HUDEP-2 (cell line): ENCODE results near the gene PHKB.
"Not testable (repeated sequence)": the region's sequence is repeated elsewhere in the genome, so short reads cannot be mapped to it uniquely, and the experiment has no call there.

Experiments
- DNase-seq, 76 experiments: peaks; one replicate each; lab custom pipeline; 2025; ENCODE audit not compliant: unreplicated experiment in 76 of 76; lab: John Stamatoyannopoulos, UW

The PHKB gene

DNA sequence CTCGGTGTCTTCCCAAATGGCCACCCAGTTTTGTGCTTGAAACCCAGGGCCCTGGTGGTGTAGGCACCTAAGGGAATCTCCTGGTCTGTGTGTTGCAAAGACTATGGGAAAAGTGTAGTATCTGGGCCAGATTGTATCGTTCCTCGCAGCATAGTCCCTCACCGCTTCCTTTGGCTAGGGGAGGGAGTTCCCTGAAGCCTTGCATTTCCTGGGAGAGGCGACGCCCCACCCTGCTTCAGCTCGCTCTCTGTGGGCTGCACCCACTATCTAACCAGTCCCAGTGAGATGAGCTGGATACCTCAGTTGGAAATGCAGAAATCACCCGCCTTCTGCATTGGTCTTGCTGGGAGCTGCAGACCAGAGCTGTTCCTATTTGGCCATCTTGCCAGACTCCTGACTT is 93.5 kb downstream of the PHKB start:
- not testable (repeated sequence) for DNase-seq

DNA sequence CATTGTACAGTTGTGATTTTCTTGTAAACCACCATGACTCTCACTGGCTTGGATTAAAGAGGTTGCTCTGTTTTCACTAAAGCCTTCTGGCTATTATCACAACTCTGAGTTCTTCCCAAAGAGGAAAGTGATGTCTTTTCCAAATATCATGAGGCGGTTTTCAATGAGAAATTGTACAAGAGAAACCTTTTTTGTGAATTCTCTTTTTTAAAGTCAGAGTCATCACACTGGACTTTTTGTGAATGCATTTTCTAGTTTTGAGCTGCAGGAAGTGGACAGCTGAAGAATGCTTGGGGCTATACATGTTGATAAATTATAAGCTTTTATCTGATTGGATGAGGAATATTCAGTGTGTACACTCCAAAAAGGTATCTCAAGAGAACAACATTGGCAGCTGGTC is 100.2 kb downstream of the PHKB start:
- no peak for DNase-seq

DNA sequence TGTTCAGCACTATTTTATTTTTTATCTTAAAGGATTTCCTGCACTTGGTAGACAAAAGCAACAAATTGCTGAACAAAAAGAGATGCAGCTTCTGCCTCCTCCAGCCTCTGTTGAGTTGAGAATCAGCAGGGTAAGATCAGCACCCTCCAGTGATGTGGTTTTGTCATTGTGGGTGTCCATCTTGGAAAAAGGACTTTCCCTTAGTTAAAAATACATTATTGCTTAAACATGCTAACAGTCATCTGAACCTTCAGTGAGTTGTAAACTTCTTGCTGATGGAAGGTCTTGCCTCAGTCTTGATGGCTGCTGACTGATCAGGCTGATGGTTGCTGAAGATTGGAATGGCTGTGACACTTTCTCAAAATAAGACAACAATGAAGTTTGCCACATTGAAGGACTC is 101.2 kb downstream of the PHKB start:
- no peak for DNase-seq

DNA sequence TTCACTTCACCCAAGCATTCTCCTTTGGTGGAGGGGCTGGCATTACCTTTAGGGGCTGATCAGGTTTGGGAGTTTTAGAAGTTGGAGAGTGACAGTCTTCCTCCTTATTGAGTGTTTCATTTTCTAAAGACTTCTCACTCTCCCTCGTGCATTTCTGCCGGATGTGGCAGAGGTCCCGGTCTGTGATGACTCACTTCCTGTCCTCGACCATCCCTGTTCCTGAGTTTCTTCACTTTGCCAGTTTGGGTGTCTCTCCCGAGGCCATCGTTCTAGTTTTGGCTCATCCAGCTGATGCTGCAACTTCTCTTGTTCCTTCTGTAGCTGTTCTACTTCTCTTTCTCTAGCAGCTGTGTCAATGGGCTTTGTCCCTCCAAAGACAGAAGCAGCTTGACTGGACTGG is 104.3 kb downstream of the PHKB start:
- DNase-seq = no peak

DNA sequence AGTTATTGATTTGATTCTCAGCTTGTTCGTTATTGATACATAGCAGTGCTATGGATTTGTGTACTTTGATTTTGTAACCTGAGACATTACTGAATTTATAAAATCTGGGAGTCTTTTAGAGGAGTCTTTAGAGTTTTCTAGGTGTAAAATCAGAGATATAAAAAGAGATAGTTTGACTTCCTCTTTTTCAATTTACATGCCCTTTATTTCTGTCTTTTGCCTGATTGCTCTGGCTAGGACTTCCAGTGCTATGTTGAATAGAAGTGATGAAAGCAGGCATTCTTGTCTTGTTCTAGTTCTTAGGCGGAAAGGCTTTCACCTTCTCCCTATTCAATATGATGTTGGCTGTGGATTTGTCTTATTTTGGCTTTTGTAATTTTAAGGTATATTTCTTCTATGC is 106.2 kb downstream of the PHKB start:
- DNase-seq = no peak

DNA sequence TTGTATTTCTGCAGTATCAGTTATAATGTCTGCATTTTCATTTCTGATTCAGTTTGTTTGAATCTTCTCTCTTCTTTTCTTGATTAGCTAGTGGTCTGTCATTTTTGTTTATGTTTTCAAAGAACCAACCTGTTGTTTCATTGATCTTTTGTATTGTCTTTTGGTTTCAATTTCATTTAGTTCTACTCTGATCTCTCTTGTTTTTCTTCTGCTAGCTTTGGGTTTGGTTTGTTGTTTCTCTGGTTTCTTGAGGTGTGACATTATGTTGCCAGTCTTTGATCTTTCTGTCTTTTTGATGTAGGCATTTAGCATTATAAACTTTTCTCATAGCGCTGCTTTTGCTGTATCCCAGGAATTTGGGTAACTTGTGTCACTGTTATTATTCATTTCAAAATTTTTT is 107.2 kb downstream of the PHKB start:
- no peak for DNase-seq

DNA sequence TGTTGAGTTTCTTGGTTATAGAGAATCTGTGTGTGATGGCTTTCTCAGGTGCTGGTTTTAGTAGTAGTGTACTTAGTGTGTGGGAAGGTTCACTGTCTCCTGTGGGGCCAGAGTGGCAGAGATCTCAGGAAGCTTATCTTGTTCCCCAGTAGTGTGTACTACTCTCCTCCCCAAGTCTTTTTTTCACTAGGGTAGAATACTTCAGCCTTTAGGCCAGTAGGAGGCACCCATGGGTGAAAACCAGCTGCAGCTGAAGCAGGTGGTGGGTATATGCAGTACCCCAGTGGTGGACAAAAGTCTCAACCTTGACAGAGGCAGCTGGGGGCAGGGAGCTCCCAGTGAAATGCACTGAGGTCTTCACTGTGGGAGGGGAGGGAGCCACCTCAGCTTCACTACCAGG is 109.9 kb downstream of the PHKB start:
- no peak for DNase-seq

DNA sequence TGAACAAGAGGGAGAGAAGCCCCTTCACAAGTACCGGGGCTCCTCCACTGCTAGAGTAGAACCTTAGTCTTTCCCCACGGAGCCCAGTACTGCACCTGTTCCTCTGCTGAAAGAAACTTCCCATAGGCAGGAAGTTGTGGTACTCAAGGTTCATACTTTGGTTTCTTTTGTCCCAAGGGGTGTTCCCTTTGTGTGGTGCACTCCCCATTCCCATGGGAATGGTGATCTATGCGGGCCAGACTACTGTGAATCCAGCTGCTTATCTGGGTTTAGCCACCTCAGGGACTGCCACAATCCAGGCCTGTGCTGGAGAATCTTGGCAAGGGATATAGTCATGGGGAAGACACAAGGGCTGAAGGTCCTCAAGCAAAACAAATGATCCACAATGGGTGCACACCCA is 110.6 kb downstream of the PHKB start:
- no peak for DNase-seq

DNA sequence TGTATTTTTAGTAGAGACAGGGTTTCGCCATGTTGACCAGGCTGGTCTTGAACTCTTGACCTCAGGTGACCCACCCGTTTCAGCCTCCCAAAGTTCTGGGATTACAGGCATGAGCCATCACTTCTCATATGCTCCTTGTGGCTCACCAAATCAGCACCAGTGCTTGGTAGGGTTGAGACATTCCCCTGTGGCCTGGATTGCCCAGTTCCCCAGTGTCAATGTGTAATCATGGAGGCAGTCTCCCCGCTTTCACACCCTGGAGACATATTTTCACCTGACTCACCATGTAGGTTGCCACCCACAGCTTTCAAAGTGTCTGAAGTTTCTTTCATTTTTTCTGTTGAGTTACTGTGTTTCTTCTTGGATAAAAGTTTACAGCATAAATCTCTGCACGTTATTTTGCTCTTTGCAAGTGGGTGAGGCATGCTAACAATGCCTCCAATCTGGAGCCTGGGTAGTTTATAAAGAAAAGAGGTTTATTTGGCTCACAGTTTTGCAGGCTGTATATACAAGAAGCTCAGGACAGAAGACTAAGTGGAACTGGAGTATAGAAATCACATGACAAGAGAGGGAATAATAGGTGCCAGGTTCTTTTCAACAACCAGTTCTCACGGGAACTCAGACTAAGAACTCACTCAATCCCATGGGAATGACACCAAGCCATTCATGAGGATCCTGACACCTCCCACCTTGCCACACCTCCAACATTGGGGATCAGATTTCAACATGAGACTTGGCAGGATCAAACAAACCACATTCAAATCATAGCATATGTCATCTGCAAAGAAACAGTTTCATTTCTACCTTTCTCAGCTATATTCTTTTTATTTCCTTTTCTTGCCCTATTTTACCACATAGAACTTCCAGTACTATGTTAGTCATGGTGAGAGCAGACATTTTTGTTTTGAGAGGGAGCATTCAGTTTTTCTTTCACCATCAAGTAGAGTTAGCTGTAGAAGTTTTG is 113.2 kb downstream of the PHKB start:
- no peak for DNase-seq

DNA sequence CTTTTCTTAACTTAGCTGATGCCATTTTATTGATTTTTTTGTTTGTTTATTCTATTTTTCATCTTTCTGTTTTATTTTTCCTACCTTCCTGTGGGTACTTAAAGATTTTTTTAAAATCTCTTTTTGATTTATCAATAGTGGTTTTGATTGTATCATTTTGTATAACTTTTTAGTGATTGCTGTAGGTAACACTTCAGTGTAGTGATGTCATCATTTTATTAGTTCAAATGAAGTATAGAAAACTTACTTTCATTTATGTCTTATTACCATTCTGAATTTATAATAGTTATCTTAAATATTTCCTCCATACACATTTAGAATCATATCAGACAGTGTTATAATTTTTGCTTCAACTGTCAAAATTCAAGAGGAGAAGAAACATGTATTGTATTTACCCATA is 115.9 kb downstream of the PHKB start:
- no peak for DNase-seq

DNA sequence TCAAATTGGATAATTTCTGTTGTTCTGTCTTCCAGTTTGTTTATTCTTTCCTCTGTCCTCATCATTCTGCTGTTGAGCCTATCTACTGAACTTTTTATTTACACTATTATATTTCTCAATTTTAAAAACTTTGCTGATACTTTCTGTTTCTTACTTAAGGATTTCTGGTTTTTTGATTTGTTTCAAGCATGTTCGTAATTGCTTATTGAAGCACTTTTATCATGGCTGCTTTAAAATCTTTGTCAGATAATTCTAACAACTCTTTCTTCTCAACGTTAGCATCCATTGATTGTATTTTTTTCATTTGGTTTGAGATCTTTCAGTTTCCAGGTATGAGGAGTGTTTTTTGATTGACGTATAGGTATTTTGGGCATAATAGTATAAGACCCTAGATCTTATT is 116.9 kb downstream of the PHKB start:
- no peak for DNase-seq

DNA sequence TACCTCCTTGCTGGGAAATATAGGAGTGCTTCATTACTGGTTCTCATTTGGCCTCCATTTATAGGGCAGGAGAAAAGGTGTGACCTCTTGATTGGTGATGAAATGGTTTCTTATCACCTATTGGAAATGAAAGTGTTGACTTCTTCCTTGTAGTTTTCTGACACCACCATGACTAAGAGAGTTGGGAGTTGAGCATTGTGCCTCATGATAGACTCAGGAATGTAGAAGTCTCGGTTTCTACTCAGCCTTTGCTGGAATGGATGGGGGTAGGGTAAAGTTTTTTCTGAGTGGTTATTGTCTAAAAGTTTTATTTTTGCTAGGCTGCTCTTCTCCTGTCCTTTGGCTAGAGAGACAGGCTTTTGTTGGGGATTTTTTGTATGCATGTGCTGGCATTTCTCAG is 117.4 kb downstream of the PHKB start:
- no peak for DNase-seq

DNA sequence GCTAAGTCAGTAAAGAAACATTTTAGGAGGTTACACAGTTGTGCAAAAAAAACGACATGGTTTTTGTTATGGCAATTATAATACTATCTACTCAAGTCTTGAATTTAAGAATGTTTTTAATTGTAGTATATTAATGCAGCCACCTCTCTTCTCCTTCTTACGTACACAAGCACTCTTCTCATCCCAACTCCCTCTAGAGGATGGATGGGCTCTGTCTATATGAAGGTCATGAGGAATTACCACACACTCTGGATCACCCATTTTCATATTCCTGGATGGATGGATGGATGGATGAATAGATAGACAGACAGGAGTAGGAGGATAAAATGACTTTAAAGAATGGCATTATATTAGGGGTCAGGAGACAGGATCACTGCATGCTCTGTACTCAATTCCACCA is 120.0 kb downstream of the PHKB start:
- no peak for DNase-seq

DNA sequence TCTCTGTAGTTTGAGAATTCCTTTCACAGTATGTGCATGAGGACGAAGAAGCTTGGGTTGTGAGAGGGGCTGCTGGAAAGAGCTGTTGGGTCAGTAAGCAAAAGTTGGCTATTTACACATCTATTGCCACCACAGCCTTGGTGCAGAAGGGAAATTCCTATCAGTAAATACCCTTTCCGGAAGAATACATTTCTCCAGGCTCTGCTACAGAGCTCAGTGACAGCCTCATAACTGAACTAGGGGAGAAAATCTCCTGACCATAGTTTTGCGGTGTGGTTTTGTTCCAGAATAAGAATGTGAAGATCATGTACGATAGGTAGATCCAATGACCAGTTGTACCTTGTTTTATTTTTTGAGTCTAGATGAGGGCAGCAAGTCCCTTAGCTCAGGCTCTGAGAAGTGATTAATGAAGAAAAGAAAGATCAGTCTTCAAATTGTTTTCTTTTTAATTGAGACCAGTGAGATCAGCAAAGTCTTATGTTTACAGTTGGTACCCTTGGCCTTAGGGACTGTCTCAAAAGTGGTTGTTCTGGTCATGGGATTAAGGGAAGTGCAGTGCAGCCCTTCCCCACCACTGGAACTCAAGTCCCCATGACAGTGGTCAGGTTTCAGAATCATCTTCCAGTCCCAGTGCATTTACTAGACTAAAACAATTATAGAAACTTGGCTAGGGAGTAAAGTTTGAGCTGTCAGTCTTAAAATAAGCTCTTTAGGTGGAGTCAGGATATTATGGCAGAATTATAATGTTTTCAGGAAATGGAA is 123.5 kb downstream of the PHKB start:
- no peak for DNase-seq

DNA sequence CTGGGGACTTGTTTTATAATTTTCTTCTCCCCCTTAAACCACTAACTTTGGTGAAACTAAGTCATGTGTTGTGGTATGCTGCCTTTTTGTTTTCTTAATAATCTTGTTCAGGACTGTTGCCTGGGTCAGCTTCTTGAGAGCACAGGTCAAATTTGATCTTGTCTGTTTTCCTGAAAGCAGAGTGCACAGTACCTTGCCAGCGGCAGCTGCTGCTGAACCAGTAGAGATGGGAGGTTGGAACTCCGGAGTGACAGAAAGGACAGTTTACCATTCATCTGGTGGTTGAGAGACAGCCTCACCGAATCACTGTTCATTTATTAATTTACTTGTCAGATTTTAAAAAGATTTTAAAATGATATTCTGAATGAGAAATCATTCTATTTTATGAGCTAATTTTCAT is 125.0 kb downstream of the PHKB start:
- DNase-seq = no peak

DNA sequence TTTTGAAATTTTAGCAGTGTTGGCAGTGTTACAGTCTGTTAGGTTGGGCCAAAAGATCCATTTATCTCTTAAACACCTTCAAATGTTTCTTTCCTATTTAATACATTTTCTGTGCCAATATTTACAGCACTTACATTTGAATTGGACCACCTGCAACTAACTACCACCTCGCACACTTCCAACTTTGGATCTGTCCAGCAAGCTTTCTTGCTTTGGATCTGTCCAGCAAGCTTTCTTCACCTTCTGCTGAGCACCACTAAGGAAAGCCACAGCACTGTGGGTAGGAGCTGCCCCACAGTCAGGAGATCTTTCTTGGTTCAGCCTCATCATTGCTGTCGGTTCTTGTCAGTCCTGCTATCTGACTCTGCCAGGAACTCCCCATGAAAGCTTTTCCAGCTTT is 129.3 kb downstream of the PHKB start:
- no peak for DNase-seq

DNA sequence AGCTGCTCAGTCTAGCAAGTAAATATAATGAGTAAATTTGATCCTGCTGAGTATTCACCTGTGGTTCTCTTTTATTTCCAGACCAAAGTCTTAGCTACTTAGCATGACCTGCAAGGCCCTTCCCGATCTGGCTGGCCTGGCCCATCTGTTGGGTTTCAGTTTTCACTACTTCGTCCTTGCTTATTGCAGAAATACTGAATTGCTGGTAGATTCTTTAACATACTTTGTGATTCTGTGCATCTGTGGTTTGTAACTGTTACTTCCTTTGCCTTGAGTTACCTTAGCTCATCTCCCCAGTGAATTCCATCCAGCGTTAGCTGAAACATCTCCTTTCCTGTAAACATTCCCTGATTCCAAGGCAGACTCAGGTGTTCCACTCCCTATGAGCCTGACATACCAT is 131.1 kb downstream of the PHKB start:
- no peak for DNase-seq

DNA sequence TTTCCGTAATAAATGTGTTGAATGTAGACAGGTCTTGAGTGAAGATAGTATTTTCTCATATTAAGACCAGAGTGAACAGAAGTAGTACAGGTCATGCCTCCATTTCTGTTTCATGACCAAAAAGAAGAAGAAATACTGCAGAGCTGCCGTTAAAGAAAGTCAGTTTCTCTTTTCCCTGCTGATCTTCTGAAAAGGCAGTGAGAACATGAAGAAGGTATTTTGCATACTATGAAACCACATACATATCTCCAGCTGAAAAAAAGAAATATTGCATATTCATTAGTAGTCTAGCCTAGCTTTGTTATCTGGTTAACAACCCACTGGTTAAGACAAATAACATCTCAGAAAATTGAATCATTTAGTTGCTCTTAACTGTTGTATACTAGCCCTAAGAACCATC is 138.4 kb downstream of the PHKB start:
- DNase-seq = no peak

DNA sequence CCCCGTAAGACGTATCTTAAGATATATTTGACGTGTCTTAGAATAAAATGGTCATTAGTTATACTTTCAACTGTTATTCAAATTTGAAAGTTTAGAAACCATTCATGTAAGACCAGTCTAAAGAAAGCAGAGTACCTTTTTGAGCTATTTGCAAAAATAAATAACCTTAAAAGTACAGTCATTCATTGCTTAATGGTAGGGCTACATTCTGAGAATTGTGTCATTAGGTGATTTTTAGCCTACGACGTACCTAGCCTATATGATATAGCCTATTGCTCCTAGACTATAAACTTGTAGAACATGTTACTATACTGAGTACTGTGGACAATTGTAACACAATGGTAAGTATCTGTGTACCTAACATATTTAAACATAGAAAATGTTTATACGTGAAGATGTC is 139.2 kb downstream of the PHKB start:
- DNase-seq = no peak

DNA sequence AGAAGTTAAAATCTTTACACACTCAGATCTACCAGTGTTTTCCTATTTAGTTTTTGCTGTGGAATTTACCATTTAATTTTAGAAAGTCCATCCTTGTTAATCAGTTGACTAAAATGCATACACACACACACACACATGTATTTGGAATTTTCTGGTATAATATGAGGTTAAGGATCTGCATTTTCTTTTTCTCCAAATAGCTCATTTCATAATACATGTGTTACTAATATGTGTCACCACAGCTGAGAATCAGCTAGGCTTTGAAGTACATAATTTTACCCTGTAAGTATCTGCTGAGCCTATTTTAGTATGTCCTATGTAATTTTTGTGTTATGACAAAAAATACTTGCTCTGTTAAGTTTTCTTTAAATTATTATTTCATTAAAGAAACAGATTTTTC is 143.2 kb downstream of the PHKB start:
- no peak for DNase-seq

DNA sequence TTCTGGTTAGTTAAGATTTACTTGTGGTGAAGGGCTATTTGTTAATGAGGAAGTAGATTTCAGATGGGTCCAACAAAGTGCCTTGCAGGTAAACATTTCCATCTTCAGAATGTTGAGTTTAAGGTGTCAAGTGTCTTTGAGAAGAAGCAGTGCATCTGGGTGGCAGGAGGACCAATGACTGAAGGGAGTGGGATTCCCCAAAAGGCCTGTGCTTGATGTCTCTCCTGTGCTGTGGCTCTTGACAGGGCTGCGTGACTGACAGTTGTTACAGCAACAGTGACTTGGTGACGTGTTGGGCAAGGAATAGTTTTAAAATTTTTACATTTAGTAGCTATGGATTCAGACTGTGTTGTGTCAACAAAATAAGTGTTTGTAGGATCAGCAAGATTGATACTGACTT is 149.9 kb downstream of the PHKB start:
- no peak for DNase-seq

DNA sequence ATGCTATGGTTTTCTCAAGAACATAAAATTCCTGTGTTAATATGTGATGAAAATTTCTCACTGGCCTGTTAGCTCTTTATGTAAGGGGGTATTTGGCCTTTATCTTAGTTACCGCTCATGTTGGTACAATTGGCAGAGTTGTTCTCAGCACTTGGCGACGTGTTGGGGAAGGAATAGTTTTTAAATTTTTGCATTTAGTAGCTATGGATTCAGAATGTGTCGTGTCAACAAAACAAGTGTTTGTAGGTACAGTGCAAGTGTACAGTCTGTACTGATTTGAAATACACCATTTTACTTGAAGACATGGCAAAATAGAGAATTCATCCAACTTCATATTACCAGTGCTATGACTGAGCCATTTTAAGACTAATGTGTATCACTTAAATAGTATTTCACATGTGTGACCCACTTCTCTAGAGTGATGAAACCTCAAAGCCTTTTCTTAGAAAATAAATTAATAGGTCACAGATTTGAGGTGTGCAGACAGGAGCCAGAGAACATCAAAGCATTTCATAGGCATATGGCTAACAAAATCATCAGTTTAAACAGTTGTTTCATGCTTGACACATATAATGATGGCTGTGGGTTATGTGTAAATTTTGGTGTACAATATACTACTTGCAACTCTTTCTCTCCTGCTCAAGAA is 150.8 kb downstream of the PHKB start:
- no peak for DNase-seq
